DLD1 (cell line): ENCODE data around the gene ETNK2.

Experiments
- in situ Hi-C: cut with HindIII; loops from 2 replicates; pipeline ENCODE4 v1.10.0; 2017; ENCODE audit warnings: low sequenced_read_pairs

The ETNK2 gene

GRCh38 chr1:204087893-204088528 lies 63.8 kb downstream of the ETNK2 start:
- in situ Hi-C loops: no loop called here

DNA sequence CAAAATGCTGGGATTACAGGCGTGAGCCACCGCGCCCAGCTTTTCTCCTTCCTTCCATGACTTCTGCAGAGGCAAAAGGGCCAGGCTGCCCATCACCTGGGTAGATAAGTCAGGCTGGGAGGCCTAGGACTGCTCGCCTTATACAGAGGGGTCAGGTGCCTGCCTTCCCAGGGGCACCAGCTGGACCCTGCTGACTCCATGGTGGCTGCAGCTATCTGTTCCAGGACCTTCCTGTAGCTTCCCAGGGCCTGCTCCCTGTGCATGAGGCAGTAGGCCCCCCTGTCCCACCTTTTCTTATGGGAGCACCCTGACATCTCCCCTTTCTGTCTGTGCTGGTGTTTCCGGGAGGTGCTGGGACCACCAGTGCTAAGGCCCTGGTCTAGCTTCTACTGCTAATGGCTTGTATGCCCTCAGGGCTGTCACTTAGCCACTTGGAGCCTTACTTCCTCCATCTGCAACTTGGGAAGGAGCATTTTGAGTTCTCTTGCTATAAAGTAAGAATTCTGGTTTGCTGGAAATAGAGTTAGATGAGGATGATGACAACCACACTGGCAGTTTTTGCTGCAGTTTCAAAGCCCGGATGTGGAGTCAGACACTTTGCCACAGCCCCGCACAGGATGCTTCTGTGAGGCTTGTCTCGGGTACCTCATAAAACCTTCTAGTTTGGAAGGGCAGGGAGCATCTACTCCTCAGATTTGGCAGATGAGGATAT lies 64.5 kb downstream of the ETNK2 start:
- in situ Hi-C loops: no loop called here

DNA sequence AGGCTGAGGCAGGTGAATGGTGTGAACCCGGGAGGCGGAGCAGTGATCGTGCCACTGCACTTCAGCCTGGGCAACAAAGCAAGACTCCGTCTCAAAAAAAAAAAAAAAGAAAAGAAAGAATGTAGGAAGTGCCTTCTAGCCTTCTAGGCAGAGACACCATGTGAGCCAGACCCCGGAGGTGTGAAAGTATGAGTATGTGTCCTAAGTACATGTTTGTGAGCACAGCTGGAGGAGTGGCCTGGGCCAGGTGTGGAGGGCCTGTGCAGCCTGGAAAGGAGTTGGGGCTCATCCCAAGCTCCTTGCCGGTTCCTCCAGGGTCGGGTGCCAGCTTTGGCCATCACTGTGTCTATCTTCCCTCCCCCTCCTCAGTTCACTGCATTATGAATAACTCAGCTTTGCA lies 66.0 kb downstream of the ETNK2 start:
- in situ Hi-C loops: no loop called here

DNA sequence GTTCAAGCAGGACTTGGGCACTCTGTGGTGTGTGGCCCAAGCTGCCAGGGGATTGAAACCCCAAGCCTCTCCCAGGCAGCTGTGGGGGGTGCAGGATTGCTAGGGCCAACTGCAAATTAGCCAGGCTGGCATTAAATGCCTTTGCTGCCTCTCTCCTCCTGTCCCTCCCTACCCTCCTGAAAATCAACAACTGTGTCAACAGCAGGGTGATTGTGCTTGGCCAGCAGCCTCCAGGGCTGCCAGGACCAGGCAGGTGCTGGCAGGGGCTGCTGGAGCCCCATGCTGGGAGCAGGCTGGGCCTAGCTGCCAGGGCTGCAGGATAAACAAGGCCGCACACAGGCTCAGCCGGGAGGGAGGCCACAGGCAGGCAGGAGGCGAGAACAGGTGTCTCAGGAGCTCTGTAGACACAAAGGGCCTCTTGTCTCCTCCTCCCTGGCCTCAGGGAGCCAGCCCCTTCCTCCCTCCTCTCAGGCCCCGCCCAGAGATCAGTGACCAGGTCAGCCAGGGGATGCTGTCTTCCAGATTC lies 67.5 kb downstream of the ETNK2 start:
- in situ Hi-C loops: no loop called here

GRCh38 chr1:204083491-204083890 lies 68.4 kb downstream of the ETNK2 start:
- in situ Hi-C loops: no loop called here

GRCh38 chr1:204081791-204082513 lies 69.9 kb downstream of the ETNK2 start:
- in situ Hi-C loops: no loop called here

DNA sequence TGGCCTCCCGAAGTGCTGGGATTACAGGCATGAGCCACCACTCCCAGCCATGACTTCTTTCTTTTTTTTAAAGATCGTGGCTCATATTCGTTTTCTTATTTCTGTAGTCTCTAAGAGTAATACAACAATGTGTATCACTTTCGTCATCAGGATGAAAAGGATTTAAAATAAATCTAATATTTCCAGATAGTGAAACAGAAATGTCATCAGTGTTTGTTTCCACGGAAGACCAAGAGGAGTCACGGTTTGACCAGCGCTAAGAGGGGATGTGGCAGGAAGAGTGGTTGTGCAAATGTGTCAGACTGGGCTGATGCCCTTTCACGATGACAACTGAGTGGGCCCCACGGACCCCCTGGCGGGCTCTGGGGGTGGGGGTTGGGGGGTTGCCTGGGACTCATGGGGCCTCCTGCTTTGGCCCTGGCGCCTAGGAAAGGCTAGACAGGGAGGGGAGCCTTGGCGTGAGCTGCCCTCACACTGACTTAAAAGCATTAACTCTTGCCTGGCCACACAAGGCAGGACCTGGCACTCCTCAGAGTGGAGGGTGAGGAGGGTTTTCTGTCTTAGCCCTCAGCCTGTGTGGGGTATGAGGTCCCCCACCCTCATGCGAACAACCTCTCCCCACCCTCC lies 70.6 kb downstream of the ETNK2 start:
- in situ Hi-C loops: no loop called here
